HEK293 (cell line): Measurements from ENCODE around the gene SLC25A17.
A peak's percentile ranks its signal among the peaks of the same experiment; 100 is the strongest.

Experiments used
- EGR2 ChIP-seq: fragments of 450-650 bp; formaldehyde crosslinking; IDR thresholded peaks from 2 replicates; pipeline ENCODE4 v1.5.1; 2016; ENCODE audit warnings: low read depth, missing biosample characterization, missing genetic modification characterization
- GLIS2 ChIP-seq: fragments of 450-650 bp; formaldehyde crosslinking; IDR thresholded peaks from 2 replicates; pipeline ENCODE4 v1.5.1; 2016; ENCODE audit warnings: missing biosample characterization, missing genetic modification characterization
- OSR2 ChIP-seq: fragments of 450-650 bp; formaldehyde crosslinking; IDR thresholded peaks from 2 replicates; pipeline ENCODE4 v1.5.1; 2016; ENCODE audit warnings: missing biosample characterization, missing genetic modification characterization
- PRDM1 ChIP-seq: fragments of 450-650 bp; formaldehyde crosslinking; IDR thresholded peaks from 2 replicates; pipeline ENCODE4; 2016; ENCODE audit warnings: missing biosample characterization, missing genetic modification characterization
- PRDM2 ChIP-seq: fragments of 450-650 bp; formaldehyde crosslinking; IDR thresholded peaks from 2 replicates; pipeline ENCODE4 v1.5.1; 2016; ENCODE audit warnings: missing biosample characterization, missing genetic modification characterization, borderline replicate concordance
- SALL2 ChIP-seq: fragments of 450-650 bp; formaldehyde crosslinking; IDR thresholded peaks from 2 replicates; pipeline ENCODE4 v1.5.0; 2017; ENCODE audit warnings: missing biosample characterization, mild to moderate bottlenecking, missing genetic modification characterization, borderline replicate concordance
- SCRT1 ChIP-seq: fragments of 450-650 bp; formaldehyde crosslinking; IDR thresholded peaks from 2 replicates; pipeline ENCODE4 v1.5.1; 2016; ENCODE audit warnings: missing biosample characterization, missing genetic modification characterization, borderline replicate concordance
- TSHZ1 ChIP-seq: fragments of 450-650 bp; formaldehyde crosslinking; IDR thresholded peaks from 2 replicates; pipeline ENCODE4 v1.5.1; 2016; ENCODE audit warnings: missing biosample characterization, missing genetic modification characterization, borderline replicate concordance
- ZBTB20 ChIP-seq: fragments of 450-650 bp; formaldehyde crosslinking; IDR thresholded peaks from 2 replicates; pipeline ENCODE4 v1.5.1; 2016; ENCODE audit warnings: missing biosample characterization, missing genetic modification characterization
- ZBTB21 ChIP-seq: fragments of 450-650 bp; formaldehyde crosslinking; IDR thresholded peaks from 2 replicates; pipeline ENCODE4 v1.5.1; 2017; ENCODE audit warnings: missing biosample characterization, missing genetic modification characterization
- ZNF157 ChIP-seq: fragments of 450-650 bp; formaldehyde crosslinking; IDR thresholded peaks from 2 replicates; pipeline ENCODE4 v1.5.1; 2016; ENCODE audit warnings: missing biosample characterization, missing genetic modification characterization
- ZNF184 ChIP-seq: fragments of 450-650 bp; IDR thresholded peaks from 2 replicates; pipeline ENCODE4 v1.5.1; 2018; ENCODE audit warnings: missing biosample characterization, mild to moderate bottlenecking, missing genetic modification characterization
- ZNF19 ChIP-seq: fragments of 450-650 bp; formaldehyde crosslinking; IDR thresholded peaks from 2 replicates; pipeline ENCODE4; 2016; ENCODE audit warnings: missing biosample characterization, missing genetic modification characterization, low read depth
- ZNF292 ChIP-seq: fragments of 450-650 bp; formaldehyde crosslinking; IDR thresholded peaks from 2 replicates; pipeline ENCODE4 v1.5.1; 2016; ENCODE audit warnings: low read depth, missing biosample characterization, missing genetic modification characterization, borderline replicate concordance
- ZNF394 ChIP-seq: fragments of 450-650 bp; formaldehyde crosslinking; IDR thresholded peaks from 2 replicates; pipeline ENCODE4 v1.5.1; 2016; ENCODE audit warnings: missing biosample characterization, missing genetic modification characterization, mild to moderate bottlenecking, moderate library complexity, borderline replicate concordance
- ZNF488 ChIP-seq: fragments of 450-650 bp; formaldehyde crosslinking; IDR thresholded peaks from 2 replicates; pipeline ENCODE4 v1.5.1; 2016; ENCODE audit warnings: missing biosample characterization, missing genetic modification characterization
- ZNF514 ChIP-seq: fragments of 450-650 bp; formaldehyde crosslinking; IDR thresholded peaks from 2 replicates; pipeline ENCODE4 v1.5.1; 2016; ENCODE audit warnings: missing biosample characterization, missing genetic modification characterization
- ZNF555 ChIP-seq: fragments of 450-650 bp; formaldehyde crosslinking; conservative IDR thresholded peaks from 2 replicates; pipeline ENCODE4 v1.5.1; 2017; ENCODE audit warnings: missing biosample characterization, mild to moderate bottlenecking, missing genetic modification characterization, inconsistent platforms
- ZNF560 ChIP-seq: fragments of 450-650 bp; formaldehyde crosslinking; IDR thresholded peaks from 2 replicates; pipeline ENCODE4 v1.5.1; 2017; ENCODE audit warnings: missing biosample characterization, missing genetic modification characterization, borderline replicate concordance
- ZNF610 ChIP-seq: fragments of 450-650 bp; formaldehyde crosslinking; IDR thresholded peaks from 2 replicates; pipeline ENCODE4 v1.5.1; 2016; ENCODE audit warnings: missing biosample characterization, missing genetic modification characterization, borderline replicate concordance
- ZSCAN23 ChIP-seq: fragments of 450-650 bp; formaldehyde crosslinking; IDR thresholded peaks from 2 replicates; pipeline ENCODE4 v1.5.1; 2016; ENCODE audit warnings: missing biosample characterization, missing genetic modification characterization
- ZSCAN4 ChIP-seq: fragments of 450-650 bp; formaldehyde crosslinking; IDR thresholded peaks from 2 replicates; pipeline ENCODE4 v1.5.1; 2017; ENCODE audit warnings: missing biosample characterization, missing genetic modification characterization
- ZSCAN5A ChIP-seq: fragments of 450-650 bp; formaldehyde crosslinking; IDR thresholded peaks from 2 replicates; pipeline ENCODE4 v1.5.1; 2016; ENCODE audit warnings: missing biosample characterization, missing genetic modification characterization
- ZXDB ChIP-seq: fragments of 450-650 bp; formaldehyde crosslinking; IDR thresholded peaks from 2 replicates; pipeline ENCODE4 v1.5.1; 2016; ENCODE audit warnings: missing biosample characterization, missing genetic modification characterization

The SLC25A17 gene

GRCh38 chr22:40856513-40857308 is 37.6 kb upstream of the SLC25A17 start, which contains the start of the genes ST13 and XPNPEP3 (continued):
- TF ChIP-seq PRDM2 (tag by site-specific recombination) = no peak
- no peak for TF ChIP-seq ZNF555 (tag by site-specific recombination)
- TF ChIP-seq ZSCAN4 = peak; percentile 10; the same call in 1 of the 2 replicates
- TF ChIP-seq SCRT1 (tag by site-specific recombination) = no peak
- no peak for TF ChIP-seq ZNF157
- no peak for TF ChIP-seq PRDM1
- TF ChIP-seq ZXDB (tag by site-specific recombination) = peak; percentile 90; the same call in 1 of the 2 replicates
- no peak for TF ChIP-seq ZNF560
- no peak for TF ChIP-seq OSR2 (tag by site-specific recombination)
- peak; percentile 6; the same call in 1 of the 2 replicates for TF ChIP-seq EGR2 (tag by site-specific recombination)
- peak; percentile 77 for TF ChIP-seq GLIS2 (tag by site-specific recombination)
- peak; percentile 81; the same call in 1 of the 2 replicates for TF ChIP-seq ZNF610 (tag by site-specific recombination)
- TF ChIP-seq ZNF394 (tag by site-specific recombination) = peak; percentile 91
- TF ChIP-seq SALL2 (tag by site-specific recombination) = no peak
- TF ChIP-seq ZSCAN23 (tag by site-specific recombination) = peak; percentile 60; the same call in 1 of the 2 replicates
- 0 out of 2 replicates have a peak, but pooled peaks have one; percentile 49 for TF ChIP-seq ZSCAN5A
- TF ChIP-seq ZNF514 = no peak
- peak; percentile 39; the same call in 1 of the 2 replicates for TF ChIP-seq ZBTB20 (tag by site-specific recombination)
- TF ChIP-seq ZNF292 (tag by site-specific recombination) = no peak
- no peak for TF ChIP-seq ZNF19 (tag by site-specific recombination)
- TF ChIP-seq ZBTB21 (tag by site-specific recombination) = peak; percentile 96
- TF ChIP-seq ZNF488 = no peak
- peak; percentile 20; the same call in 1 of the 2 replicates for TF ChIP-seq TSHZ1
- TF ChIP-seq ZNF184 (tag by site-specific recombination) = peak; percentile 1; the same call in 1 of the 2 replicates
